G401 (cell line): Measurements from ENCODE around the gene WDR93. TPM values are rescaled to one million over a fixed set of nuclear protein-coding genes. Genes with fewer than 3 reads are reported as not detected.
"Not testable (repeated sequence)": the region's sequence is repeated elsewhere in the genome, so short reads cannot be mapped to it uniquely, and the experiment has no call there.

Source experiments
- DNase-seq: peaks from one replicate; pipeline ENCODE4 v3.0.0-alpha.2; 2015; ENCODE audit warnings: low spot score
- in situ Hi-C: cut with HindIII; loops from 2 replicates; pipeline ENCODE4 v1.10.0; 2016; ENCODE audit warnings: low sequenced_read_pairs, mixed read lengths
- total RNA-seq: library from RNA; depleted of rRNA; stranded (reverse); fragments of >200 nt; shearing (Covaris generic); gene quantifications from 2 replicates; pipeline ENCODE4 v1.2.3, GENCODE V29; 2014

The WDR93 gene
- total RNA-seq, 1 experiment from 2014 or later, result 0.64 TPM

- DNase-seq, result no peak
- in situ Hi-C loops, result no loop called here
Observed at GRCh38 chr15:89677381-89677780, 13.2 kb upstream of the WDR93 start.

DNA sequence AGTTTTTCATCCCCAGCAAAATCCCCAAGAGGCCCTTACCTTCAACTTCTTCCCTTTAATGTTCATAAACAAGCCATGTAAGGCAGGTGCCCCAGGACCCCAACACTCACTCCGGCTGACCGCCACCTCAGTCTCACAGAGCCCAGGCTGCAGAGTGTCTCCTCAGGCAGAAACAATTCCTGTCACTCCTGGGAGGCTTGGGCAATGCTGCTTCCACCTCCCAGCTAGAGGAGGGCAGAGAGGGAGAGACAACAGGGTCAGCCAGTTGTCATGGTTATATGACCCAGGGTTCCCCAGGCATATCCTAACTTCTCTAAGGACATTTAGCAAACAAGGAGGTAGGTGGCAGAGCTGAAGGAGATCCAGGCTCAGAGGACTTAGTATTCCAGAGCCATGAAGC, 11.4 kb upstream of the WDR93 start, which contains the start of gene PLIN1:
TSS of gene PLIN1 (minus strand) at position 156 of the 400 bp plus-strand sequence. CDS start 1,878 bp downstream, outside the sequence.
- DNase-seq, result no peak
- in situ Hi-C loops, result no loop called here

DNA sequence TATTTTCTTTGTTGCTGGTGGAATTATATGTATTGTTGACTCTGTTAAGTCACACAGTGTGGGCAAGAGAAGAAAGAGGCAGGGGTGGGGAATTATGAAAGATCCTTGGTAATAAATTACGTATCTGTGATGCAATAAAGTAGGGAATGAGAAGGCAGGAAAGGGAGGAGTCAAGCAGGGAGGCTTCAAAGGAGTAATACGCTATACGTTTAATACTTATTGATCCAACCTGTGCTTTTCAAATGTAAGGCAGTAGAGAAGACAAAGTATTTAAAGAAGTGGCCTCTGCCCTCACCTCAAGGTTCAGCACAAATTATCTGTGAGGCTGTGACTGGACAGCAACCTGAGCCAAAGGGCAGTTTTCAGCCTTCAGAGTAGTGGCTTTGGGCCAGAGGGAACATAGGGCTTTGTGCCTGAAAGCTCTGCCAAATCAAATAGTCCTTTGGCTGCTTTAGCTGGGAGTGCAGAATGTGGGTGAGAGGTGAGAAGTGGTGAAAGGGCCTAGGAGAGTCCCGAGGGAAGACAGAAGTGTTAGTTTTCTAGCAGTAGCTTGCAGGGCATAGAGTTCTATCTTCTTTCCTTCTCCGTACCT, 10.2 kb upstream of the WDR93 start:
- in situ Hi-C loops, result no loop called here
- DNase-seq, result peak; percentile 43

GRCh38 chr15:89681146-89681545, 9.5 kb upstream of the WDR93 start:
- no peak for DNase-seq
- in situ Hi-C loops, result no loop called here

DNA sequence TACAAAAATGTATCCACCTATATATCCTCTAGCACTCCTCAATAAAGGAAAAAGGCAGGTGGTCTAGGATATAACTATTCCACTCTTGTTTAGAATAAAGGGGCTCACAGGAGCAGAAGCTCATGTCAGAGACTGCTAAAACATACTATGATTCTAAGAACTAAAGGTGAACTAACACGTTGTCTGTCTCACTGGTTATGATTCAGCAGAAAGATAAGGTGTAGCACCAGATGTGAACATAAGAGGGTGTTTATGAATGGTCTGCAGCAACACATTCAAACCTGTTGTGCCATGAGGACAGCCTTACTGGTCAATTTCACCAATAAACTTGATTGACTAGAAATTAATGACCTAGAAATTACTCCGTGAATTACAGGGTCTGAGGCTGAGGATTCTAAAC, 4.6 kb upstream of the WDR93 start:
- no peak for DNase-seq
- in situ Hi-C loops, result no loop called here

GRCh38 chr15:89686522-89686921, 4.1 kb upstream of the WDR93 start:
- DNase-seq, result no peak
- in situ Hi-C loops, result no loop called here

DNA sequence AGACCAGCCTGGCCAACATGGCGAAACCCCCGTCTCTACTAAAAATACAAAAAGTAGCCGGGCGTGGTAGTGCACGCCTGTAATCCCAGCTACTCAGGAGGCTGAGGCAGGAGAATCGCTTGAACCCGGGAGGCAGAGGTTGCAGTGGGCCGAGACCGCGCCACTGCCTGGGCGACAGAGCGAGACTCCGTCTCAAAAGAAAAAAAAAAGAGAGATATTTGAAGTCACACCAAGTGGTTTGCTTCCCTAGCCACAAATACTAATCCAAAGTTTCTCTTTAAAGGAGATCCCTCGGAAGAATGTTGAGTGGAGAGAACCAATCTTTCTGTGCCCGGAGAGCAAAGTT, 708 bp upstream of the WDR93 start:
- in situ Hi-C loops, DNase-seq: not testable (repeated sequence)

DNA sequence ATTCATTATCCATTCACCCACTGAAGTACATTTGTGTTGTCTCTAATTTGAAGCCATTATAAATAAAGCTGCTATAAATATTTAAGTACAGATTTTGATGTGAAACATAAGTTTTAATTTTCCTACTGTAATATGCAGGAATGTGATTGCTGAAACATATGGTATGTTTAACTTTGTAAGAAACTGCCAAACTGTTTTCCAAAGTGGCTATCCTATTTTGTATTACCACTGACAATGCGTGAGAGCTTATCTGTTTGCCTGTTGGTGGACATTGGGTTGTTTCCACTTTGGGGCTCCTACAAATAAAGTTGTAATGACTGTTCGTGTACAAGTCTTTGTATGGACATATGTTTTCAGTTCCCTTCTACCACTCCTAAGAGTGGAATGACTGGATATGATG, 2.5 kb downstream of the WDR93 start:
- in situ Hi-C loops, result no loop called here
- DNase-seq, result no peak

DNA sequence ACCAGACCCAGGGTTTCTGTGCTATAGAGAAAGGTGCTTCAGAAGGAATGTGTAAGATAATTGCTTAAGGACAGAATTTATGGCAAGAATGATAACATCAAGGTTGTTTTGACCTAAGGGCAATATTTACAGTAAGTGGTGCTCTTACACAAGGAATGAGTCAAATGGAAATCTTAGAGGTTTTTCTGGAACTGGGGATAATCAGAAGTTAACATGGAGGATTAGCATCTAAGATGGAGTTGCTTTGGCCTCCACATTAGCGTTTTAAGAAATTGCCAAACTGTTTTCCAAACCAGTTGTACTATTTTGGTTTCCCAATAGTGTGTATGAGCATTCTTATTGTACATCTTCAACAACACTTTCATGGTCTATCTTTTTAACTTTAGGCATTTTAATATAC, 3.1 kb downstream of the WDR93 start:
- in situ Hi-C loops, result no loop called here
- no peak for DNase-seq

DNA sequence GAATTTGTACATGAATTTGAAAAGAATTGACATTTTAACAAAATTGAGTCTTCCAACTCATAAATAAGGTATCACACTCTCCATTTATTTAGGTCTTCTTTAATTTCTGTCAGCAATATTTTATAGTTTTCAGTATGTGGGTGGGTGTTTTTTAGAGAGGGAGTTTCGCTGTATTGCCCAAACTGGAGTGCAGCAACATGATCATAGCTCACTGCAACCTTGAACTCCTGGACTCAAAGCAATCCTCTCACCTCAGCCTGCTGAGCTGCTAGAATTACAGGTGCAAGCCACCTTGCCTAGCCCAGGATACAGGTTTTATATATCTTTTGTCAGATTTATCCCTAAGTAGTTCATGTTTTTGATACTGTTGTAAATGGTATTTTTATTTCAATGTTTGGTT, 4.6 kb downstream of the WDR93 start:
- in situ Hi-C loops, result no loop called here
- DNase-seq, result no peak

GRCh38 chr15:89704411-89704810, 13.8 kb downstream of the WDR93 start:
- no peak for DNase-seq
- in situ Hi-C loops, result no loop called here

- DNase-seq, result no peak
- in situ Hi-C loops, result no loop called here
Observed at GRCh38 chr15:89707577-89707976, 17.0 kb downstream of the WDR93 start.

DNA sequence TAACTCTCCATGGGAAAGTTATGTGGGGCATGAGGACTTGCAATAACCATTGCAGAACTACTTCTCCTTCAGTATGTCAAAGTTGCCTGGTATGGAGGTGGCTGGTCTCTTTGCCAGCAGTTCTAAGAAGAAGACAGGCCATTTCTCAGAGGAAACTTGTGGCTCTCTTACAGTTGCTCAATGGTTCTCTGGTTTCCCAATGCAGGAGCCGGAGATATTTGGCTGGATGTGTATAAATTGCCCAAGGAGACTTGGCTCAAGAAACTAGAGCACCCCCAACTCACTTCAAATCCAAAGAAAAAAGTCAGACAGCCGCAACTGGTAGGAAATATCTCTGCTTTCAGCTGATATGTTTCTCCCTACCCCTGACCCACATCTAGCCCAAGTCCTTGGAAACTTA, 24.2 kb downstream of the WDR93 start:
- in situ Hi-C loops, result no loop called here
- DNase-seq, result no peak

DNA sequence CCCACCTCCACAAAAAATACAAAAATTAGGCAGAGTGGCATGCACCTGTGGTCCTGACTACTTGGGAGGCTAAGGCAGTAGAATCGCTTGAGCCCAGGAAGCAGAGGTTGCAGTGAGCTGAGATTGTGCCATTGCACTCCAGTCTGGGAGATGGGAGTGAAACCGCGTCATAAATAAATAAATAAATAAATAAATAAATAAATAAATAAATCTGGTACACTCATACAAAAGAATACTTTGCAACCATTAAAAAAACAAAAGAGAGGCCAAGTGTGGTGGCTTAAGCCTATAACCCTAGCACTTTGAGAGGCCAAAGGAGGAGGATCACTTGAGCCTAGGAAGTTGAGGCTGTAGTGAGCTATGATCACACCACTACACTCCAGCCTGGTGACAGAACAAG, 32.4 kb downstream of the WDR93 start:
- in situ Hi-C loops, result no loop called here
- DNase-seq, result no peak

DNA sequence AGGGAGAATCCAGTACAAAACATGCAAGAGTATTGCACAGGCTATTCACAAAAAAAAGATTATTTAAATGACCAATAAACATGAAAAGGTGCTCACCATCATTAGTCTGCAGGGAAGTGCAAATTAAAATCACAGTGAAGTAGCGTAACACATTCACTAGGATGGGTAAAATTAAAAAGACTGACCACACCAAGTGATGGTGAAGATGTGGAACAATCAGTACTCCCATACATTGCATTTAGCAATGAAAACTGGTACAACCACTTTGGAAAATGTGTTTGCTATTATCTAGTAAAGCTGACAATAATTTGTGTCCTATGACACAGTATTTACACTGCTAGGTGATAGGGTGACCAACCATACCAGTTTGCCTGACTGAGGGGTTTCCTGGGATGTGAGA, 34.0 kb downstream of the WDR93 start:
- in situ Hi-C loops, result no loop called here
- no peak for DNase-seq

DNA sequence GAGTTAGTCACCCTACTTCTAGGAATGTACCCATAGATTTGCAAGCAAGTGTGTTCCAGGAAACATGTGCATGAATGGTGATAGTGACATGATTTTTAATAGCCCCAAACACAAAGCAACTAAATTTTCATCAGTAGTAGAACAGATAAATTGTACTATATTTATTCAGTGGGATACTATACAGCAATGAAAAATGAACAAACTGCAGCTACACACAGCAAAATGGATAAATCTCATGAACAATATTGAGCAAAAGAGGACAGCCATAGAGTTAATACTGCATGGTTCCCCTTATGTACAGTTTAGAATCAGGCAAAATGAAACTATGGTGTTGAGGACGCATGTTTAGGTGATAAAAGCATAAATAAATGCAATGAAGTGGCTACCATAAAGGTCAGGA, 34.5 kb downstream of the WDR93 start:
- in situ Hi-C loops, result no loop called here
- no peak for DNase-seq

- in situ Hi-C loops, result no loop called here
- no peak for DNase-seq
Observed at GRCh38 chr15:89728254-89728653, 37.6 kb downstream of the WDR93 start.

GRCh38 chr15:89731275-89731674, 40.7 kb downstream of the WDR93 start:
- in situ Hi-C loops, result no loop called here
- no peak for DNase-seq

DNA sequence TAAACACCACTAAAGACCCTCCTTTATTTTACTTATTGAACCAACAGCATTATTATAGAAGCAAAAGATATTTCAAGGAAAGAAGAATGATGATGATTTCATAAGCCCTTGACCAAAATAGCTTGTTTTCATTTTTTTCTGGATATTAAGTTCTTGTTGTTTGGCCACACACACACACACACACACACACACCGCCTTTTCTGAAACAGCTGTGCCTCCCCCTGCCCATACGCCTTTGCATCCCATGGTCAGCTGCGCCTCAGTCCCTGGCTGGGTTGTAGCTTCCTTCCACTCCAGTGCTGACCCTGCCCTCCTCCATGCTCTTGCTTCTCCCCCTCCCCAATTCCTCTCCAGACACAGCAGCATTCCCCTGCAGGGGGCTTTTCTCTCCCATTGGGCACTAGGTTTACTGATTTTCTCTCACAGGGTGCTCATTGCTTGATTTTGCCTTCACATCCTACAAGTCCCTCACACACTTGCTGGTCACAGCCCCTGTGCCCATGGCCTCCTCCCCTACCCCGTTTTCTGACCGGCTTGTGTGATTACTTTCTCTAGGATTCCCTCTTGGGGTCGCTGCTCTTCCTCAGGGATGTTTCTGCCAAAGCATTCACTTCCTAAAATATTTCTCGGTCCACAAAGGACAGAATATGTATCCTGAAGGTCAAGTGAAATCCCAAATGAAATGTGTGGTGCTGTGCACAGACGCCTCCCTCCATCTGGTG, 42.0 kb downstream of the WDR93 start:
- in situ Hi-C loops, result no loop called here
- DNase-seq, result no peak

DNA sequence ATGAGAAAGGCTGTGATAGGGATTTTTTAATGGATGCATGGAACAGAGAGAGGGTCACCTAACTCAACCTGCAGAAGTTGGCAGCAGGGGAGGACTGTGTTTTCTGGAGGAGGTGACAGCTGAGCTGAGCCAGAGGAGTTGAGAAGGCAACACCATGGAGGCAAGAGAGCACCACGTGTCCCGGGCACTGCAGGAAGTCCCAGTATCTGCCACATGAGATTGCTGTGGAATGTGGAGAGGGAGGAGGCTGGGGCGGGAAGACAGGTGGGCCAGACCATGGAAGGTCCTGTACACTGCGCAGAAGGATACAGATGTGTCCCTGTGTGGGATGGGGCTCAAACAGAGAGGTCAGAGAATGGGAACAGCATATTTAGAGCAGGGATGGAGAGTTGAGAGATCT, 45.2 kb downstream of the WDR93 start:
- in situ Hi-C loops, result no loop called here
- no peak for DNase-seq

GRCh38 chr15:89740137-89740536, 49.5 kb downstream of the WDR93 start:
- peak; percentile 87 for DNase-seq
- in situ Hi-C loops, result no loop called here
